Activated naive CD8-positive, alpha-beta T cell treated with anti-CD3 and anti-CD28 coated beads for 36 hours (primary cell): Measurements from ENCODE around the gene ERO1A. TPM values are rescaled to one million over a fixed set of nuclear protein-coding genes. Genes with fewer than 3 reads are reported as not detected.
"Not testable (repeated sequence)": the region's sequence is repeated elsewhere in the genome, so short reads cannot be mapped to it uniquely, and the experiment has no call there.

Experiments used
- DNase-seq: peaks from one replicate; pipeline ENCODE4 v3.0.0; 2021
- H3K27ac Mint-ChIP-seq: one replicate; pipeline ENCODE4 v1.8.0; 2022; ENCODE audit warnings: mild to moderate bottlenecking, moderate library complexity, mixed read lengths
- H3K27me3 Mint-ChIP-seq: one replicate; pipeline ENCODE4 v1.8.0; 2022; ENCODE audit warnings: mild to moderate bottlenecking, mixed read lengths
- H3K36me3 Mint-ChIP-seq: one replicate; pipeline ENCODE4 v1.8.0; 2021; ENCODE audit warnings: mild to moderate bottlenecking, mixed read lengths
- H3K4me1 Mint-ChIP-seq: one replicate; pipeline ENCODE4 v1.8.0; 2021; ENCODE audit warnings: mixed read lengths
- H3K4me3 Mint-ChIP-seq: one replicate; pipeline ENCODE4 v1.8.0; 2022; ENCODE audit warnings: mild to moderate bottlenecking, moderate library complexity, mixed read lengths
- H3K9me3 Mint-ChIP-seq: one replicate; pipeline ENCODE4 v1.8.0; 2022; ENCODE audit warnings: mixed read lengths
- total RNA-seq, 2 experiments: library from RNA; stranded (reverse); gene quantifications; one replicate each; pipeline ENCODE4 v1.2.3, GENCODE V29; 2021

ERO1A gene
- total RNA-seq = 100 to 1,000 TPM; 120 to 121 TPM

GRCh38 chr14:52695481-52696091, at the start of gene ERO1A:
Gene ERO1A (minus strand): TSS chr14:52695558. CDS start chr14:52695481, 77 bp downstream.
- Mint-ChIP-seq H3K27ac (peak within 1 kb of the TSS; percentile 96), H3K27me3 (no peaks in the 10 kb centered on the region), H3K9me3 (no peaks in the 10 kb centered on the region), H3K4me3 (peak within 1 kb of the TSS; percentile 98), H3K4me1 (peaks cover 32% of the 10 kb centered on the region), H3K36me3 (peaks cover 29% of the 10 kb centered on the region)
- peak; percentile 77 for DNase-seq

GRCh38 chr14:52741865-52742264, 46.5 kb upstream of the ERO1A start:
- Mint-ChIP-seq H3K4me3 (peak overlapping the region; percentile 69), H3K27me3 (no peaks in the 10 kb centered on the region), H3K36me3 (peaks cover 36% of the 10 kb centered on the region), H3K27ac (peak overlapping the region; percentile 96), H3K9me3 (no peaks in the 10 kb centered on the region), H3K4me1 (peaks cover 54% of the 10 kb centered on the region)
- DNase-seq = no peak

DNA sequence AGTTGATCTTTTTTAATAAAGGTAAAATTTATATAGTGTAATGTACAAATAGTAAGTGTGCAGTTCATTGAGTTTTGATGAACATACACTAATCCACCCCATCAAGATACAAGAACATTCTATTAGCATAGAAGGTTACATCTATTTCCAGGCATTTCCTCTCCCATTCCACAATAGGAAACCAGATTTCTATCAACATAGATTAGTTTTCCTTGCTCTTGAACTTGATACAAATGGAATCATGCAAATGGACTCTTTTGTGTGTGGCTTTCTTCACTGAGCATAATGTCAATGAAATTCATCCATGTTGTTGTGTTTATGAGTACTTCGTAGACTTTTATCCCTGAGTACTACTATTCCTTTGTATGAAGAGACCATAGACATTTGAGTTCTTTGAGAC, 45.4 kb upstream of the ERO1A start:
- H3K4me1 Mint-ChIP-seq = peaks cover 62% of the 10 kb centered on the region
- H3K27me3 Mint-ChIP-seq = no peaks in the 10 kb centered on the region
- H3K27ac Mint-ChIP-seq = peak overlapping the region; percentile 36

DNA sequence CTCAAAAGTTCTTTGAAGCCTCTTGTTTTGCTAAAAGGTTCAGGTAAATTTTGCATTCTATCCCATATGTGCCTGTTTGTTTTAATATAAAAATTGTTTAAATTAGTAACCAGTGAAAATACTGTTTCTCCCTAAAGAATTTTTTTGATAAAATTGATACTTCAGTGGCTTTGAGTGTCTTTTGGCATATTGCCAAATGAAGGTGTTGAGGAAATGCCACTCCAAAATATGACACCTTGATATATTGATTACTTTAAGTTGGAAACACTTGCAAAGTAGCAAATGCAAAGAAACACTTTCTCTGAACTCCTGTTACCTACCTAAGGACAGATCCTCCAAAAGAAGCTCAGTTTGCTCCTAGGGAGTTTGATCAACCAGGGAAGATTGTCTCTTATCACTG, 43.1 kb upstream of the ERO1A start:
- Mint-ChIP-seq H3K4me1 (peaks cover 65% of the 10 kb centered on the region), H3K9me3 (no peaks in the 10 kb centered on the region), H3K27me3 (no peaks in the 10 kb centered on the region), H3K27ac (no peak overlapping the region), H3K4me3 (no peak overlapping the region), H3K36me3 (peaks cover 37% of the 10 kb centered on the region)
- DNase-seq = no peak

More for the DNA sequence above, 45.4 kb upstream of the ERO1A start:
- DNase-seq = no peak
- H3K4me3 Mint-ChIP-seq = no peak overlapping the region
- H3K36me3 Mint-ChIP-seq = peaks cover 32% of the 10 kb centered on the region
- H3K9me3 Mint-ChIP-seq = no peaks in the 10 kb centered on the region

DNA sequence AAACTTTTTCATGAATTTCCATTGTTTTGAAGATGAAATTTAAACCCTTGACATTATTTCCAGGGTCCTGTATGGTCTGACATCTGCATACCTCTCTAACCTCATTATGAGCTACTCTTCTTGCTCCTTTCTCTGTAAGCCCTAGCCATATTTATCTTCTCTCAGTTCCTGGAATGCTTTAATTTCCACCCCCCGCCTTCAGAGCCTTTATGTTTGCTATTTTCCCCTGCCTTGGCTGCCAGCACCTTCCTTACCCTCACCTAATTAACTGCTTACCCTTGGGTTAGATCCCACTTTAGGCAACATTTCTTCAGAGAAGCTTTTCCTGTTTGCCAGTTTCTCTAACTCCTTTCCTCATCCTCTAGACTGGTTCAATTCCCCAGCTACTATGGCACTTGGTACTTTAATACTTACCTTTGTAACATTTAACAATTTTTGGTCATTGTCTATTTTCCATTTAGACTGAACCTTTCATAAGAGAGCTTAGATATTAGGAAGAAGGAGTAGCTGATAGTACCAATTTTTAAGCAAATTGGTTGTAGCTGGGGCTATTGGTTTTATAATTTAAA, 40.6 kb upstream of the ERO1A start:
- Mint-ChIP-seq H3K36me3 (peaks cover 45% of the 10 kb centered on the region), H3K4me1 (peaks cover 64% of the 10 kb centered on the region), H3K27me3 (no peaks in the 10 kb centered on the region), H3K27ac (peak overlapping the region; percentile 69), H3K4me3 (peak overlapping the region; percentile 6), H3K9me3 (no peaks in the 10 kb centered on the region)
- no peak for DNase-seq

- no peak overlapping the region for H3K4me3 Mint-ChIP-seq
Measured at GRCh38 chr14:52733824-52734223, 38.5 kb upstream of the ERO1A start.

DNA sequence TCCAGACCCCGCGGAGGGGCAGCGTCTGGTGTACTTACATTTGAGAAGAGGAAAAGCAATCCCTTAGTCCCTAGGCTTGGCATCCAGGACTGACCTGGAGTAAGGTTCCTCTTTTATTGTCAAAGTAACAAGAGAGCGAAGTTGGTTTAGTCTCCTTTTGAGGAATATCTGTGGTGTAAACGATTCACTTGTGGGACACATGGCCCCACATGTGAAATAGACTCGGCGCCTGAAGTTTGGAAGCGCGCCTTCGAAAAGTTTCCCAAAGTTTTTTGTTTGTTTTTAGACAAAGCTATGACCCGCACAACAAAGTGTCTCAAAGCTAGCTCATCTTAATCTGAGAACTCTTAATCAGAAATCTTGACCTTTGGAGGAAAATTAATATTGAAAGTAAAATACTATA, 35.4 kb upstream of the ERO1A start:
- no peaks in the 10 kb centered on the region for H3K27me3 Mint-ChIP-seq
- H3K36me3 Mint-ChIP-seq = peaks cover 30% of the 10 kb centered on the region
- H3K4me1 Mint-ChIP-seq = peaks cover 35% of the 10 kb centered on the region
- H3K9me3 Mint-ChIP-seq = no peaks in the 10 kb centered on the region
- peak overlapping the region; percentile 93 for H3K4me3 Mint-ChIP-seq
- peak overlapping the region; percentile 90 for H3K27ac Mint-ChIP-seq
- no peak for DNase-seq

More at GRCh38 chr14:52733824-52734223, 38.5 kb upstream of the ERO1A start:
- no peak overlapping the region for H3K27ac Mint-ChIP-seq
- H3K27me3 Mint-ChIP-seq = no peaks in the 10 kb centered on the region
- peaks cover 39% of the 10 kb centered on the region for H3K36me3 Mint-ChIP-seq
- no peaks in the 10 kb centered on the region for H3K9me3 Mint-ChIP-seq
- DNase-seq = no peak
- H3K4me1 Mint-ChIP-seq = peaks cover 60% of the 10 kb centered on the region

DNA sequence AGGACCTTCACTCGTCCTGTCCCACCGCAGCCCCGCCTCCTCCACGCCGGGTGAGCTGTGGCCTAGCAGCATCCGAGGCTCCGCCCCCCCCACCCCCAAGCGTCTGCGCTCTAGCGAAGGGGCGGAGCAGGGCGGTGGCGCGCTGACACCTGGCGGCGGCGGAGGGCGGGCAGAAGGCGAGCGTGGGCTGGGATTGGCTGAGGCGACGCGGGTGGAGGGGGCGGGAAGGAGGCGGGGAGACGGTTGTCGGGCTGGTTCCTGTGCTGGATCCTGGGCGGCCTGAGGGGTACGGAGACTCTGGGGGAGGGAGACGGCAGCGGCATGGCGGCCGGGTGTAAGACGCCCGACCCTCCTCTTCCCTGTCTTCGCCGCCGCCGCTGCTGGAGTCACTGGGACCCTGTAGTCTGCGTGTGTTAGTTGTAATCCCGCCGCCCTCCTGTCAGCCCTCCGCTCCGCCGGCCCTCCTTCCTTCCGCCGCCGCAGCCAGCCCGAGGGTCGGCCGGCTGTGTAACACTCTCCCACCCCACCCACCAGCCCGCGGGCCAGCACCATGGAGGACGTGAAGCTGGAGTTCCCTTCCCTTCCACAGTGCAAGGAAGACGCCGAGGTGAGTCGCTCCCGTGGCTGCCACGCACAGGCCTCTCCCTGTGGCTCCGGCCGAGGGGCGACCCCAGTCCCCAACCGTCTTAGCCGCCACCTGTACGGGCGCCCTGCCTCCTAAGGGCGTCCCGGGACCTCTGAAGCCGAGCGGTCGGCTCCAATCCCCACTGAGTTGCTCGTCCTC, 34.8 kb upstream of the ERO1A start, which contains the start of gene STYX:
Gene STYX (plus strand): TSS at position 242 of the 784 bp plus-strand sequence. CDS start 309 bp downstream, at position 551.
- Mint-ChIP-seq H3K27ac (peak within 1 kb of the TSS; percentile 90), H3K36me3 (peaks cover 29% of the 10 kb centered on the region), H3K4me3 (peak within 1 kb of the TSS; percentile 93), H3K27me3 (no peaks in the 10 kb centered on the region), H3K9me3 (no peaks in the 10 kb centered on the region), H3K4me1 (peaks cover 31% of the 10 kb centered on the region)
- DNase-seq = peak; percentile 99

- H3K36me3 Mint-ChIP-seq = peaks cover 27% of the 10 kb centered on the region
- H3K9me3 Mint-ChIP-seq = no peaks in the 10 kb centered on the region
- H3K27me3 Mint-ChIP-seq = no peaks in the 10 kb centered on the region
- H3K4me3 Mint-ChIP-seq = peak overlapping the region; percentile 93
- no peak for DNase-seq
- H3K27ac Mint-ChIP-seq = peak overlapping the region; percentile 78
- H3K4me1 Mint-ChIP-seq = peaks cover 29% of the 10 kb centered on the region
Measured at GRCh38 chr14:52729585-52729924, 34.2 kb upstream of the ERO1A start.

- Mint-ChIP-seq H3K4me3 (peak overlapping the region; percentile 45), H3K36me3 (peaks cover 23% of the 10 kb centered on the region), H3K27ac (peak overlapping the region; percentile 58), H3K4me1 (peaks cover 23% of the 10 kb centered on the region)
- H3K27me3 Mint-ChIP-seq, H3K9me3 Mint-ChIP-seq, DNase-seq: not testable (repeated sequence)
Measured at GRCh38 chr14:52729035-52729434, 33.7 kb upstream of the ERO1A start.

GRCh38 chr14:52727509-52727908, 32.2 kb upstream of the ERO1A start:
- H3K4me3 Mint-ChIP-seq, H3K9me3 Mint-ChIP-seq, H3K27ac Mint-ChIP-seq, DNase-seq, H3K27me3 Mint-ChIP-seq: not testable (repeated sequence)
- Mint-ChIP-seq H3K36me3 (peaks cover 10% of the 10 kb centered on the region), H3K4me1 (peaks cover 14% of the 10 kb centered on the region)

DNA sequence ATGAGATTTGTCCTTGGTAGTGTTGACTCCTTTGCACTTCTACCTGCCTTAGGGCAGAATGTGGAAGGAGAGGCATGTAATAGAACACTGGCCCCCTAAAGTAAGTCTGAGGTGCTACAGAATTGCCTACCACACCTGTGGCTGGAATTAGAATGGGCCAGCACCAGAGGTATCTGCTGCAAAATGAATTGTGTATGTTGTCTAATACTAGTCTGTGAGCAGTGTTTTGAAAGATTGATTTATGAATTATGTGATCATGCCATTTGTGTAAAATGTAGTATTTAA, 28.9 kb upstream of the ERO1A start:
- DNase-seq = no peak
- peaks cover 10% of the 10 kb centered on the region for H3K4me1 Mint-ChIP-seq
- H3K4me3 Mint-ChIP-seq = no peak overlapping the region
- no peaks in the 10 kb centered on the region for H3K27me3 Mint-ChIP-seq
- no peak overlapping the region for H3K27ac Mint-ChIP-seq
- no peaks in the 10 kb centered on the region for H3K9me3 Mint-ChIP-seq
- H3K36me3 Mint-ChIP-seq = peaks cover 13% of the 10 kb centered on the region

DNA sequence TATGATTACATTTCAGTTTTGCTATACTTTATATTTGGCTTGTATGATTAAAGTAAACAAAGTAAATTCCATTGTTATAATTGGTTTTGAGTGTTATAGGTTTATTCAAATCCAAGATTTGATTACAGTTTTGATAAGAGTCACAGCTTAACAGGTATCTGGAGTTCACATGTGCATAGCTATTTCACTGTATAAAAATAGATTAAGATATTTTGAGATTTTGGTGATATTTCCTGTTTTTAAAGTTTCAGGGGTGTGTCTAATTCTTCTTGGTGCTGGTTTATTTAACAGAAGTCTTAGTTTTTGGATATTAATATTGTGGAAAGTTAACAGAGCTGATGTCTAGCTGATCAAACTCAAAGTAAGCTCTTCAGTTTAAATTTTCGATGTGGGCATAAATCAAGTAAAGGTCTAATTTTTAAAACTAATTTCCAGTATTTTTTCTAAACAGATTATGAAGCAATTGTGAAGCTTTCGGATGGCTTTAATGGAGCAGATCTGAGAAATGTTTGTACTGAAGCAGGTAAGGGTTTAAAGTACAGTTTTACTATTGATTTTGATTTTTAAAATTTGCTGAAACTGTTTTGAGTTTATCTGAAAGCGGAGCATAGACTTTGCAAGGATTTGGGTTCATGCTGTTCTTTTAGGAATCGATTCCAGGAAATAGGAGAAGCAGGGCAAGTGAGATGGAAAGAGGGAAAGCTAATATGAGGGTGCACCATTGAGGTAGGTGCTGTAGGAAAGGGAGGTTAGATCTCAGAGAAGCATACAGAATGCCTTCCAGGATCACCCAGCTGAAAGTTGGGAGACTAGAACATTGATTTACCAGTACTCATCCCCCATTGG, 28.4 kb upstream of the ERO1A start:
- Mint-ChIP-seq H3K27ac (peak overlapping the region; percentile 11), H3K27me3 (no peaks in the 10 kb centered on the region), H3K4me1 (peaks cover 10% of the 10 kb centered on the region), H3K9me3 (no peaks in the 10 kb centered on the region), H3K36me3 (peaks cover 15% of the 10 kb centered on the region), H3K4me3 (no peak overlapping the region)
- no peak for DNase-seq

DNA sequence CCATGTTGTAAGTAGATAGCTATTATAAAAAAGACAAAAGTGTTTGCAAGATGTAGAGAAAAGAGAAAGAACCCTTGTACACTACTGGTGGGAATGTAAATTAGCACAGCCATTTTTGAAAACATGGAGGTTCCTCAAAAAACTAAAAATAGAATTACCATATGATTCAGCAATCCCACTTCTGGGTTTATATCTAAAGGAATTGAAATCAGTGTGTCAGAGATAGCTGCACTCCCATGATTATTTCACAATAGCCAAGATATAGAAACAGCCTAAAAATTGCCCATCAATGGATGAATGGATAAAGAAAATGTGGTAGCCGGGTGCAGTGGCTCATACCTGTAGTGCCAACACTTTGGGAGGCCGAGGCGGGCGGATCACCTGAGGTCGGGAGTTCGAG, 20.8 kb upstream of the ERO1A start:
- no peak overlapping the region for H3K27ac Mint-ChIP-seq
- no peaks in the 10 kb centered on the region for H3K9me3 Mint-ChIP-seq
- H3K4me3 Mint-ChIP-seq = no peak overlapping the region
- peaks cover 10% of the 10 kb centered on the region for H3K4me1 Mint-ChIP-seq
- peaks cover 37% of the 10 kb centered on the region for H3K36me3 Mint-ChIP-seq
- no peak for DNase-seq
- no peaks in the 10 kb centered on the region for H3K27me3 Mint-ChIP-seq

DNA sequence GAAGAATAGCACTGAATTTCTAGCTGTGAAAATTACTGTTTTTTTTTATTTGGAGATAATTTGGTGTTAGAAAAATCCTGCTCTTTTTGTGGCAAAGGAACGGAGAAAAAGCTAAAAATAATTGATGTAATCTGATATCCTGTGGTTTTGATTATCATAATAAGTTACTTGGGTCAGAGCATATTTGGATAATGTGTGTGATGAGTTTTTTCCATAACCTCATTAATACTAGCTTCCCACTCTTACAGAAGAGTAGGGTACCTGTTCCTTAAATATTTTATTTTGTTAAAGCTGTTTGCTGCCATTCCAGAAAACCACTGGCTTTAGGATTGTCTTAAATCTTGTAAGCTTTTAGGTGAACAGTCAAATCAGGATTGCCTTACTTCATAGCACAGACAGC, 16.3 kb upstream of the ERO1A start:
- Mint-ChIP-seq H3K36me3 (peaks cover 57% of the 10 kb centered on the region), H3K27me3 (no peaks in the 10 kb centered on the region), H3K4me3 (no peak overlapping the region), H3K9me3 (no peaks in the 10 kb centered on the region), H3K27ac (no peak overlapping the region), H3K4me1 (peaks cover 34% of the 10 kb centered on the region)
- DNase-seq = no peak
